B cell (primary cell): Measurements from ENCODE around the gene IPCEF1.

Experiments
- CTCF ChIP-seq: fragments of 200-600 bp; IDR thresholded peaks from one replicate; pipeline ENCODE4 v1.8.0; 2022; ENCODE audit warnings: antibody characterized with exemption, mild to moderate bottlenecking
- EZH2 ChIP-seq: IDR thresholded peaks from 2 replicates; pipeline ENCODE4 v1.6.1; 2012; ENCODE audit warnings: borderline replicate concordance, low read depth, mild to moderate bottlenecking, moderate library complexity, low read length; ENCODE audit not compliant: insufficient read depth, poor library complexity, severe bottlenecking

GRCh38 chr6:154325142-154325541, 31.5 kb downstream of the IPCEF1 start:
- no peak for TF ChIP-seq CTCF
- TF ChIP-seq EZH2, result no peak
